ENCODE data around the gene PRRC2B.
"Not testable (repeated sequence)": the region's sequence is repeated elsewhere in the genome, so short reads cannot be mapped to it uniquely, and the experiment has no call there.

The PRRC2B gene

DNA sequence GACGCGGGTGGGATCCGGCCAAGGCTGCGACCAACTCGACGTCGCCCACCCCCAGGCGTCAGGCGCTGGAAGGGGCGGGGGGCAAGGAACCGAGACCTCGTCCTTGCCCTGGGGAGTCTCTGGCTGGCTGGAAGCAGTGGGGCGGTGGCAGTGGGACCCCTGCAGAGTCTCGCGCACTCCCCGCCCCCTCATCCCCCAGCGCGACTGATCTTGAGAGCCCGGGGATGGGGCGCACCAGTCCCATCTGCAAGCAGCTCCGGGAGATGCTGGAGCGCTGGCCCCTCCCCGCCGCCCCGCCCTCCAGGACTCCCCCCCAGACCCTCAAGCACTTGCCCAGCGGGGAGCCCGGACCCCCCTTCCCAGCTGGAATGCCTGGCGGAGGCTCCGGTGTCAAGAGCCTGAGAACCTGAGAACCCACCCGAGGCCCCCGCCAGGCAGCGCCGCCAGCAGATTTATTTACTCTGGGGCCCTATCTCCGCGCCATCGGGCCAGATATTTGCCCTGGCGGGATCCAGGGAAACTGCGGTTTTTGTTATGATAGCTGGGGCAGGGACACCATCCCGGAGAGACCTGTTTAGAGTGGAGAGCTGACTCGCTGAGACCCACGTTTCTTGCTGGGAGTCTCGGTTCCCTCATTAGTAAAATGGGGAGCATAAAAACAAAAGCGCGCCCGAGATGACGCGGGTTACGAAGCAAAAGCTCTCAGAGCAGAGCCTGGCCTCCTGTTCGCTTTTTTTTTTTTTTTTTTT is 152.6 kb downstream of the PRRC2B start:
- H3K36me3 Mint-ChIP-seq (ENCODE audit: insufficient read depth): peaks cover 3% of the 10 kb centered on the region
- peak overlapping the region; percentile 53 for H3K4me3 Mint-ChIP-seq
- no peak overlapping the region for H3K27ac Mint-ChIP-seq (ENCODE audit: low read depth)
- ATAC-seq (replicated peaks; ENCODE audit: extremely low read depth, poor library complexity, severe bottlenecking): no peak
- peaks cover 6% of the 10 kb centered on the region for H3K9me3 Mint-ChIP-seq
- H3K4me1 Mint-ChIP-seq: no peaks in the 10 kb centered on the region
- no peak for DNase-seq (ENCODE audit: low spot score in 2 of 2)
- peaks cover 48% of the 10 kb centered on the region for H3K27me3 Mint-ChIP-seq

GRCh38 chr9:131549186-131549585 is 155.3 kb downstream of the PRRC2B start:
- H3K9me3 Mint-ChIP-seq; H3K4me1 Mint-ChIP-seq; DNase-seq (ENCODE audit: low spot score in 2 of 2); H3K4me3 Mint-ChIP-seq; H3K36me3 Mint-ChIP-seq (ENCODE audit: insufficient read depth); H3K27ac Mint-ChIP-seq (ENCODE audit: low read depth); ATAC-seq (replicated peaks; ENCODE audit: extremely low read depth, poor library complexity, severe bottlenecking): not testable (repeated sequence)
- peaks cover 67% of the 10 kb centered on the region for H3K27me3 Mint-ChIP-seq
